Smooth muscle cell of the umbilical artery (primary cell): ENCODE data around the gene IL20RB. TPM values are rescaled to one million over a fixed set of nuclear protein-coding genes. Genes with fewer than 3 reads are reported as not detected.

ENCODE experiments used
- total RNA-seq: library from RNA; depleted of rRNA; stranded (reverse); fragments of >200 nt; gene quantifications from 2 replicates; pipeline ENCODE4 v1.2.3, GENCODE V29; 2014

Gene IL20RB
- 0.59 and 1.9 TPM in 2 replicates for total RNA-seq

GRCh38 chr3:136957751-136958288, at the start of gene IL20RB:
TSS of gene IL20RB (plus strand) at chr3:136957983. CDS start at chr3:136958114, 131 bp downstream.

Other genes with a start within 250 kb of the IL20RB start
- gene STAG1, start 205.6 kb upstream of the IL20RB start, total RNA-seq: 36.2 and 40.7 TPM in 2 replicates
- 4.5 and 9.0 TPM in 2 replicates for gene SLC35G2, start 138.9 kb upstream of the IL20RB start, total RNA-seq
- 39.5 and 46.1 TPM in 2 replicates for gene NCK1, start 95.8 kb upstream of the IL20RB start, total RNA-seq